Measurements from ENCODE around the gene LCE4A.
"Not testable (repeated sequence)": the region's sequence is repeated elsewhere in the genome, so short reads cannot be mapped to it uniquely, and the experiment has no call there.

LCE4A gene

GRCh38 chr1:152681616-152682015 lies 26.3 kb upstream of the LCE4A start:
- in situ Hi-C loops (cut with HindIII; ENCODE audit: low sequenced_read_pairs), result no loop called here
- no peak for TF ChIP-seq CTCF (IDR thresholded peaks at IDR 0.05; ENCODE audit: low read depth, low read length)
- no peak overlapping the region for H3K4me3 ChIP-seq (ENCODE audit: low read depth, low read length)
- DNase-seq (ENCODE audit: low read depth, low spot score), result no peak

GRCh38 chr1:152683846-152684245 lies 24.1 kb upstream of the LCE4A start:
- no peak for DNase-seq (ENCODE audit: low read depth, low spot score)
- in situ Hi-C loops (cut with HindIII; ENCODE audit: low sequenced_read_pairs), result no loop called here
- no peak for TF ChIP-seq CTCF (IDR thresholded peaks at IDR 0.05; ENCODE audit: low read depth, low read length)
- H3K4me3 ChIP-seq (ENCODE audit: low read depth, low read length), result no peak overlapping the region

- H3K4me3 ChIP-seq (ENCODE audit: low read depth, low read length); DNase-seq (ENCODE audit: low read depth, low spot score); in situ Hi-C loops (cut with HindIII; ENCODE audit: low sequenced_read_pairs): not testable (repeated sequence)
Measured at GRCh38 chr1:152685823-152686222, 22.1 kb upstream of the LCE4A start, which contains the start of gene LCE2B. LCE2B (plus strand) TSS chr1:152686123; CDS start chr1:152686844, 721 bp downstream.

GRCh38 chr1:152697701-152698600 lies 10.0 kb upstream of the LCE4A start, which contains the start of gene LCE2A:
LCE2A (plus strand) TSS chr1:152698345; CDS start chr1:152698902, 557 bp downstream.
- no peak for DNase-seq (ENCODE audit: low read depth, low spot score)
- H3K4me3 ChIP-seq (ENCODE audit: low read depth, low read length), result no peak within 1 kb of the TSS
- no peak for TF ChIP-seq CTCF (IDR thresholded peaks at IDR 0.05; ENCODE audit: low read depth, low read length)
- in situ Hi-C loops (cut with HindIII; ENCODE audit: low sequenced_read_pairs), result no loop called here

- TF ChIP-seq CTCF (IDR thresholded peaks at IDR 0.05; ENCODE audit: low read depth, low read length), result no peak
- no peak overlapping the region for H3K4me3 ChIP-seq (ENCODE audit: low read depth, low read length)
- DNase-seq (ENCODE audit: low read depth, low spot score), result no peak
- in situ Hi-C loops (cut with HindIII; ENCODE audit: low sequenced_read_pairs), result no loop called here
Measured at GRCh38 chr1:152699746-152700145, 8.2 kb upstream of the LCE4A start.

- DNase-seq (ENCODE audit: low read depth, low spot score), result no peak
- TF ChIP-seq CTCF (IDR thresholded peaks at IDR 0.05; ENCODE audit: low read depth, low read length), result no peak
- in situ Hi-C loops (cut with HindIII; ENCODE audit: low sequenced_read_pairs), result no loop called here
- H3K4me3 ChIP-seq (ENCODE audit: low read depth, low read length), result no peak overlapping the region
Measured at GRCh38 chr1:152718238-152718637, 10.3 kb downstream of the LCE4A start.

- in situ Hi-C loops (cut with HindIII; ENCODE audit: low sequenced_read_pairs), result no loop called here
- TF ChIP-seq CTCF (IDR thresholded peaks at IDR 0.05; ENCODE audit: low read depth, low read length), result no peak
- no peak overlapping the region for H3K4me3 ChIP-seq (ENCODE audit: low read depth, low read length)
- no peak for DNase-seq (ENCODE audit: low read depth, low spot score)
Measured at GRCh38 chr1:152725261-152725660, 17.3 kb downstream of the LCE4A start.

Data from astrocyte of the spinal cord (primary cell).